Glomerular visceral epithelial cell (primary cell): ENCODE measurements around the gene MIOX.

ENCODE experiments used
- DNase-seq: peaks from one replicate; pipeline ENCODE4 v3.0.0-alpha.2; 2016; ENCODE audit errors: extremely low spot score

The MIOX gene

GRCh38 chr22:50528682-50529415 lies 42.2 kb downstream of the MIOX start:
- no peak for DNase-seq

- DNase-seq: no peak
Measured at GRCh38 chr22:50529416-50529896, 42.8 kb downstream of the MIOX start.

- DNase-seq: peak; percentile 36
Measured at GRCh38 chr22:50529897-50530579, 43.4 kb downstream of the MIOX start, which contains the start of gene TYMP. TYMP (minus strand) TSS chr22:50530012; CDS start chr22:50529709, 303 bp downstream.

- no peak for DNase-seq
Measured at GRCh38 chr22:50530580-50530876, 43.9 kb downstream of the MIOX start.

GRCh38 chr22:50530877-50531545 lies 44.4 kb downstream of the MIOX start:
- no peak for DNase-seq

- DNase-seq: no peak
Measured at GRCh38 chr22:50531546-50531961, 44.9 kb downstream of the MIOX start.

GRCh38 chr22:50531962-50532674 lies 45.5 kb downstream of the MIOX start:
- DNase-seq: peak; percentile 41

GRCh38 chr22:50532824-50533796 lies 46.5 kb downstream of the MIOX start:
- no peak for DNase-seq

- DNase-seq: peak; percentile 70
Measured at GRCh38 chr22:50533856-50534711, 47.4 kb downstream of the MIOX start.

- DNase-seq: no peak
Measured at GRCh38 chr22:50535113-50535512, 48.5 kb downstream of the MIOX start.

- DNase-seq: no peak
Measured at GRCh38 chr22:50536226-50536625, 49.6 kb downstream of the MIOX start.

GRCh38 chr22:50537765-50538164 lies 51.1 kb downstream of the MIOX start:
- no peak for DNase-seq
